Activated naive CD4-positive, alpha-beta T cell treated with Interleukin-2 at 50 U/mL for 16 hours (primary cell): Measurements from ENCODE around the gene CCDC66.
"Not testable (repeated sequence)": the region's sequence is repeated elsewhere in the genome, so short reads cannot be mapped to it uniquely, and the experiment has no call there.

Source experiments
- DNase-seq: peaks from one replicate; pipeline ENCODE4 v3.0.0-alpha.2; 2020

The CCDC66 gene

DNA sequence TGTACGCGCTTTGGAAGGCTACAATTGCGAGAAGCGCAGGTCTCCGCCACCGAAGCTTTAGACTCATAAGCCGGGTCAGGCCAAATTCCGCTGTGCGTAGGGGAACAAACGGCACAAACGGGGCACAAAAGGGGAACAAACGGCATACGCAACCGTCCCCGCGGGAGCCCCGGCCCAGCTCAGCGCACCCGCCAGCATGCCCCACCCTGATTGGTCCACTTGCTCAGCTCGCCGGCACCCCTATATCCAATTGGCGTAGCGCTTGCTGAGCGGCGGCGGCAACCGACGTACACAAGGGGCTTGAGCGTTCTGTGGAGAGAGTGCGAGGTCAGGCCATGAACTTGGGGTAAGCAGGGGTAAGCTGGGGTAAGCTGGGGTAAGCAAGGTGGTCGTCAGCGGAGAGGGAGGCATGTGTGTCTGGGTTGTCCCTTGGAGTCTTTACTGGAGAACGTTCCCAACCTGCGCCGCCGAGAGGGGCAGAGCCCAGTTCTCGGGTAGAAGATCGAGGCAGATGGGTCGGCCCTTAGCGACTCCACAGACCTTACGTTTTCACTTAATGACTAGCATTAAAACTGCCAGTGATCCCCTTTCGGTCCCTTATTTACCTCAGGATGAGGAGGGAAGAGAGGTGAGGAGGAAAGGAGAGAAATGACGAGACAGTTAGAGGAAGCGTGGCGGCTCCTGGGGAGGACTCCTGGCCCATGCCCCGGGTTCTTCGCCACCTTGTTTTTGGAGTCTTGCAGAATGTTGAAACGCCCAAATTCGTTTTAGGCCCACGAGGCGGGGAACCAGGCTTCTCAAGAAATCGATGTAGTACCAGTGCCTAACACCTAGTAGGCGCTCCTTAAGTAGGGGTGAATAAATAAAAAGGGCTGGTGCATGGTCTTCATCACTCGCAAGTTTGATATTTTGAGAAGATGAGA is at the start of gene CCDC66:
Gene CCDC66, plus strand, starts transcription at position 268 of the 923 bp plus-strand sequence. Its CDS starts 68 bp downstream, at position 336.
- DNase-seq: peak; percentile 94

DNA sequence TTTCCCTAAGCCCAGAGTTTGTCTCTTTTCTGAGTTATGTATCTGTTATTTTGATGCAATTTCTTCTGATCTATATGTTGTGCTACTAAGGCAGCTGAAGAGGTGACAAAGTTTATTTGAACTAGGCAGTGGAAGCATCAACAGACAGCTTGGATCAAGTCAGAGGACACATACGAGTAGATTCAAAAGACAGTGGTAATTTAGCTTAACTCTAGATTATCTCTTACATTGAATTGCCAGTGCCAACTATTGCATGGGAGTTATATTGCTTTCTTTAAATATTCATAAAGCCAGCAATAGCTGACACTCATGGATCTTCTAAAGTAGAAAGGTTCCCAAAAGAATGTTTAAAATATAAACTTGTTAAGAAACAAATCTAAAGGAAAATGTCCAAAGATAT is 37.3 kb upstream of the CCDC66 start:
- no peak for DNase-seq

DNA sequence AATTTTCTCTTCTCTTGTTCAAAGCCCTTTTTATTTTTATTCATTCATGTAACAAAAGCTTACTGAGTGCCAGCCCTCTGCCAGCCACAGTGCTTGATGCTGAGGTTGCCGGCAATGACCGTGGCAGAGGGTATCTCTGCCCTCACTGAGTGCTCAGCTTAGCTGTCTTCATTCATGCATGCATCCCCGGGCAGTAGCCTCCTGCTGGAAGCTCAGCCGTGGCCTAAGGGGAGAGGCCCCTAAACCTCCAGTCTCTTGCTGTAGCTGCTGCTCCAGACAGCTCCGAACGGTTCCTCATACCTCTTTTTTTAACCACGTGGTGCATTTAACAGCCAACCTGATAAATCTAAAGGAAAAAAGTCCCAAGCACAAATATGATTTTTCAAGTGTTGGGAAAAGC is 34.6 kb upstream of the CCDC66 start:
- no peak for DNase-seq

DNA sequence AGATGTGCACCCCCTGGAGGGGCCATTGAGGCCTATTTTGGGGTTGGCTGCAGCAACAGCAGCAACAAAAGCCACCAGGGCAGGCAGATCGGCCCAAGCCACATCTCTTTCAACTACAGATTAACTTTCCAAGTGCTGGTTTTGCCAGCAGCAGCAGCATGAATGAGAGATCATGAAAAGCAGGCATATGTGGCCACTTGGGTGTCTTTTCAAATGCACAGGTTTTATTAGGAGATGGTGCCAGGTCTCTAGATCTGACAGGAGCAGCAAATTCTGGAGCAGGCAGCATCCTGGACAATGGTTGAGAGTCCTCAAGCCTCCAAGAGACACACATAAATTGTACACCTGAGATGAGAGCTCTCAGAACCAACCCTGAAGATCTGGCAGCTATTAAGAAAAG is 31.7 kb upstream of the CCDC66 start:
- DNase-seq: no peak

DNA sequence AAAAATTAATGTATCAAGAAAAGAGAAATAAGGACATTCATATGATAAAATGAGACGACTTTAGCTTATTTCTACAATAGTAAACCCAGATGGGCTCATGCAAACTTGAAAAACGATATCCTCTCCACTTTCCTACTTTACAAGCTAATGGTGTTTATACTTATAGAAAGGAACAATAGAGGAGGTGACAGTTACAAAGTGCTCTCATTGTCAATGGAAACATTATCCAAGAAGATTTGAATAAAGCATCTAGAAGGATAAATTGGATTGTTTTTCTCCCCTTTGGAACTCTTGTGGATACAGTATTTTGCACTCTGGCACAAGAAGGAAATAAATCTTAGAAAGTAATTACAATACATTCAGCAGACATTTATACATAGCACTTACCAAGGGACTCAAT is 20.2 kb upstream of the CCDC66 start:
- no peak for DNase-seq

DNA sequence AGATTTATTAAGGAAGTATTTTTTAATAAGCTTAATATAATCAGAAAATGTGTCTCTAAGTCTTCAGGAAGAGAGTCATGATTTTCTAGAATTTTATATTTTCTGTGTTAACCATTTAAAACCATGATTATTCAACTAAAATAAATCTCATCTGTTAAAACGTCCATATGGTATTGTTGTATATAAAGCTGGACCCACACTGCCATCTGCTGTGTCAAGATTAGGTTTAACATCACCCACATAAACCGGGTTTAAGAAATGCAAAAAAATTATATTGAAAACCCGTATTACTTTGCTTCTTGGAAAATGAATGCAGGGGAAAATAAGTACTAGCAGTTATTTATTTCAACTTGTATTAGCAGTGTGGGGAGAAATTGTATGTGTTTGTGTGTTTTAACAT is 9.5 kb upstream of the CCDC66 start:
- DNase-seq: no peak

DNA sequence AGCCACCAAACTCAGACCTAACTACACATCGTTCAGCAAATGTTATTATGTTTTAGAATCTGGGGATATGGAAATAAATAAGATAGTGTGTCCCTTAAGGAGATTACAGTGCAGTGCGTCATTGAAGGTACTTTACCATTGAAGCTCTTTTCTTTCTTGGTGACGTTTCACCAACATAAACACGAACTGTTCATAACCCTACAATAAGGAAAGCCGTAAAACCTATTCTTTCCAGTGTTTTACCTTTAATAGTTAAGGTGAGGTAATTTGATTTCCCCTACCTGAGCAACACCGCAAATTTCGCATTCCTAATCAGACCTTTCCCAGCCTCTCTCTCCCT is 826 bp downstream of the CCDC66 start:
- DNase-seq: no peak

DNA sequence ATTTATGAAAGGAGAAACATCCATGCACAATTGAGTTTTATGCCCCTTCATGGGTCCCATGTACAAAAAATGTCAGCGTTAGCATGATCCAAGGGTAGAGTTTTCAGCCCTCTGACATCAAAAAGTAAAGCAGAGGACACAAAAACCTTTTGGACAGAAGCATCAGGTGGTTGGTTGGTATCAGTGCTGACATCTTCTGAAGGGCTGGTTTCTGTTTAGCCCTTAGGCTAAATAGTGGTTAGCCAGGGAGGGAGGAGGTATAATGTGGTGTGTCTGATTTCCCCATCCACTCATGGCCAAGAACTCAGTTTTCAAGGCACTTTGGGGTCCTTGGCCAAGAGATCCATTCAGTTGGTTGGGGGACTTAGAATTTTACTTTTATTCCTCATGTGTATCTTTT is 16.5 kb downstream of the CCDC66 start:
- no peak for DNase-seq

DNA sequence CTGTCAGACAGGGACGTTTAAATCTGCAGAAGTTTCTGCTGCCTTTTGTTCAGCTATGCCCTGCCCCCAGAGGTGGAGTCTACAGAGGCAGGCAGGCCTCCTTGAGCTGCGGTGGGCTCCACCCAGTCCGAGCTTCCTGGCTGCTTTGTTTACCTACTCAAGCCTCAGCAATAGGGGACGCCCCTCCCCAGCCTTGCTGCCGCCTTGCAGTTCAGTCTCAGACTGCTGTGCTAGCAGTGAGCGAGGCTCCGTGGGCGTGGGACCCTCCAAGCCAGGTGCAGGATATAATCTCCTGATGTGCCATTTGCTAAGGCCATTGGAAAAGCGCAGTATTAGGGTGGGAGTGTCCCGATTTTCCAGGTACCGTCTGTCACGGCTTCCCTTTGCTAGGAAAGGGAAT is 25.0 kb downstream of the CCDC66 start:
- DNase-seq: not testable (repeated sequence)

DNA sequence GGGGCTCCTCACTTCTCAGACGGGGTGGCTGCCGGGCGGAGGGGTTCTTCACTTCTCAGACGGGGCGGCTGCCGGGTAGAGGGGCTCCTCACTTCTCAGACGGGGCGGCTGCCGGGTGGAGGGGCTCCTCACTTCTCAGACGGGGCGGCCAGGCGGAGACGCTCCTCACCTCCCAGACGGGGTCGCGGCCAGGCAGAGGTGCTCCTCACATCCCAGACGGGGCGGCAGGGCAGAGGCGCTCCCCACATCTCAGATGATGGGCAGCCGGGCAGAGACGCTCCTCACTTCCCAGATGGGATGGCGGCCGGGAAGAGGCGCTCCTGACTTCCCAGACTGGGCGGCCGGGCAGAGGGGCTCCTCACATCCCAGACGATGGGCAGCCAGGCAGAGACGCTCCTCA is 27.3 kb downstream of the CCDC66 start:
- not testable (repeated sequence) for DNase-seq

DNA sequence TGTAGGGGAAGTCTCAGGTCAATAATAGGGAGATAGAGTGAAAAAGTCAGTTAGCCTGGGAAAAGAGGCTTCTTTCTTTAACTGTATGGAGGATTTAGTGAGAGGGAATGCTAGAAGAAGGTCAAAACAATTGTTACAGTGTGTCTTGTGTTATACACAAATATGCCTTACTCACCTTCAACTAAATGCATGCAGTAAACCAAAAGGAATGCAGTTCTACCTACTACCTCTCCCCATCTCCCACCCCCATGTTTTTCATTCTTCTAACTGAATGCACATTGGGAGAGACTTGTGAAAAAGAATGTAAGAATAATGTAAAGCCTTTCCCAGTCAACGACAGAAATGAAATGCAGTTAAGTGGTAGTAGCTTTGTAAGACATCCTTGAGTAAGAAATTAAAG is 33.8 kb downstream of the CCDC66 start:
- DNase-seq: no peak

DNA sequence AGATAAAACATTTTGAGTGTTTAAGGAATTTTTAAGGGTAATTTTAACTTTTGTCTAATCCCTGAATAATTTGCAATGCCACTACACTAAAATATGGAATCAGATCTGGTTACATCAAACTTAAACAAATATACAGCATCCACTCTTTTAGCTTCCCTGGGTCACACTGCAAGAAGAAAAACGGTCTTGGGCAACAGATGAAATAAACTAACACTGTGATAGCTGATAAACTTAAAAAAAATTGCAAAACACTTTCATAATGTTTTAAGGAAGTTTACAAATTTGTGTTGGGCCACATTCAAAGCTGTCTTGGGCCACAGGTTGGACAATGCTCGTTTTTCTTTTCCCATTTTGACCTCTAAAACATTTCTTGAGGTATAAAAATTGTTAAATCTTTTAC is 34.3 kb downstream of the CCDC66 start:
- no peak for DNase-seq

DNA sequence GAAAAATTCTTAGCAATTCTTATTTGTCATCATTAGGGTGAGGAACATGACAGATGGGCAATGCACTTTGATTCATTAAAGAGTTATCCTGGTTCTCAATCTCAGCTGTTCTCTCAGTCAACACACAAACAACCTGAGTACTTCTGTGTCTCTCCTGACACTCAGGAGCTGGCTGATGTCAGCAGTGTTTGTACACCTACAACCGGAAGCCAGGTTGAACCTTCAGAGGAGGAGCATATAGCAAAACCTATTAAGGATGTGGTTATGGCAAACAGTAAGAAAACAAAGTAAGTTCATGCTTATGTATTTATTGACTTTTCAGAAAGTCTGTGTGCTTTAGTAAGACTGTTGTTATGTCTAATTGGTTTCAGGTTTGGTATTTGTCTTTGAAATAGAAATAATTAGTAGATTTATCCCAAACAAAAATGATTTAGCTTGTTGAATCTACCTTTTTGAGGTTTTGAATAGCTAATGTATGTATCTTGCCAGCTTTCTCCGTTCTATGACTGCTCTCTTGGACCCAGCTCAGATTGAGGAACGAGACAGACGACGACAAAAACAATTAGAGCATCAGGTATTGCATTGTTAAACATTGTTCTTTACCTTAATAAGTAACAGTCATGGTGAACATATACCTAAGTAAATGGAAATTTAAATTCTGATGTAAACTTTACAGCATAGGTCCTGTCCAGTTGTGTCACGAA is 36.6 kb downstream of the CCDC66 start:
- DNase-seq: peak; percentile 38

DNA sequence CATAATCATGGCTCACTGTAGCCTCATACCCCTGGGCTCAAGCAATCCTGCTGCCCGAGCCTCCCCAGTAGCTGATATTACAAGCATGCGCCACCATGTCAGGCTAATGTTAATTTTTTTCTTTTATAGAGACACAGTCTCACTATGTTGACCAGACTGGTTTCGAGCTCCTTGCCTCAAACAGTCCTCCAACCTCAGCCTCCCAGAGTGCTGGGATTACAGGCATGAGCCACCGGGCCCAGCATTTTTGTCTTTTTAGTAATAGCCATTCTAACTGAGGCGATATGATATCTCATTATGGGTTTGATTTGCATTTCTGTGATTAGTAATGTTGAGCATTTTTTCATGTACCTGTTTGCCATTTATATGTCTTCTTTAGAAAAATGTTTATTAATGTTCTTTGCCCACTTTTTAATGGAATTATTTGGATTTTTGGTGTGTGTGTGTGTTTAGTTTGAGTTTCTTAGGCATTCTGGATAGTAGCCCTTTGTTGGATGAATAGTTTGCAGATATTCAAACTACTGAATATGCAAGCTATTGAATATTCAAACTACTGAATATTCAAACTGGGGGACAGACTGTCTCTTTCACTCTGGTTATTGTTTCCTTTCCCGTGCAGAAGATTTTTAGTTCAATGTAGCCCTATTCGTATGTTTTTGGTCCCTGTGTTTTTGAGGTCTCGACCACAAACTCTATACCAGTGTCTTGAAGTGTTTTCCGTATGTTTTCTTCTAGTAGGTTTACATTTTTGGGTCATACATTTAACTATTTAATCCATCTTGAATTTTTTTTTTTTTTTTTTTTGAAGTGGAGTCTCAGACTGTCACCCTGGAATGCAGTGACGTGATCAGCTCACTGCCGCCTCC is 39.2 kb downstream of the CCDC66 start:
- no peak for DNase-seq

DNA sequence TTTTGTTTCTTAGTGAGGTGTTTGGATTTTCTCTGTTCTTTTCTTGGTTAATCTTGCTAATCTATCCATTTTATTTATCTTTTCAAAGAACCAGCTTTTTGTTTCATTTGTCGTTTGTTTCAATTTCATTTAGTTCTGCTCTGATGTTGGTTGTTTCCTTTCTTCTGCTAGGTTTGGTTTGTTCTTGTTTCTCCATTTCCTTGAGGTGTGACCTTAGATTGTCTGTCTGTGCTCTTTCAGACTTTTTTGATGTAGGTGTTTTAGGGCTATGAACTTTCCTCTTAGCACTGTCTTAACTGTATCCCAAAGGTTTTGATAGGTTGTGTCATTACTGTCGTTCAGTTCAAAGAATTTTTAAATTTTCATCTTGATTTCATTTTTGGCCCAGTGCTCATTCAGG is 51.5 kb downstream of the CCDC66 start:
- not testable (repeated sequence) for DNase-seq

DNA sequence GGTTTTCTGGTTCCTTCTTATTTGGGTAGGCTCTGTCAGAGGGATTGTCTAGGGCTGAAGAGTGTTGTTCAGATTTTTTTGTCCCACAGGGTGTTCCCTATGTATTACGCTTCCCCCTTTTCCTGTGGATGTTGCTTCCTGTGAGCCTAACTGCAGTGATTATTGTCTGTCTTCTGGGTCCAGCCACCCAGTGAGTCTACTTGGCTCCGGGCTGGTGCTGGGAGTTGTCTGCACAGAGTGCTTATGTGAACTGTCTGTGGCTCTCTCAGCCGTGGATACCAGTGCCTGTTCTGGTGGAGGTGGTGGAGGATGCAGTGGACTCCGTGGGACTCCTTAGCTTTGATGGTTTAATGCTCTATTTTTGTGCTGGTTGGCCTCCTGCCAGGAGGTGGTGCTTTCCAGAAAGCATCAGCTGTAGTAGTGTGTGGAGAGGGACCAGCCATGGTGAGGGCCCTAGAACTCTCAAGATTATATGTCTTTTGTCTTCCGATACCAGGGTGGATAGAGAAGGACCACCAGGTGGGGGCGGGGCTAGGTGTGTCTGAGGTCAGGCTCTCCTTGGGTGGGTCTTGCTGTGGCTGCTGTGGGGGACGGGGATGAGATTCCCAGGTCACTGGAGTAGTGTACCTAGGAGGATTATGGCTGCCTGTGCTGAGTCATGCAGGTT is 53.8 kb downstream of the CCDC66 start:
- no peak for DNase-seq

DNA sequence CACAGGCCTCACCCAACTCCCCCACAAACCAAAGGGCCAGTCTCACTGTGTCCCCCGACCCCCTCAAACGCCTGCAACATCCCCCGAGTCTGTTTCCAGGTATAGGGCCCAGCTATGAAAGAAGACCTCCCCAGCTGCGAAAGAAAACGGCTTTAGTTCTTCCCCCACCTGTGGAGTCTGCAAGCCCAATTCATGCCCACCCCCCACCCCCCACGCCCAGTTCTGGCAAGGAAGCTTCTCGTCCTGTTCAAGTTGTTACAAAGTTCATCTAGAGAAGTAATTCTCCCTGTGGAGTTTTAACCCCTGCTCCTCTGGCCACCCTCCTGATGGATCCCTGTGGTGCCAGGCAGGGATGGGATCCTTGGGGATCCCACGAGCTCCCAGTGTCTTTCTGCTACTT is 54.4 kb downstream of the CCDC66 start:
- no peak for DNase-seq

DNA sequence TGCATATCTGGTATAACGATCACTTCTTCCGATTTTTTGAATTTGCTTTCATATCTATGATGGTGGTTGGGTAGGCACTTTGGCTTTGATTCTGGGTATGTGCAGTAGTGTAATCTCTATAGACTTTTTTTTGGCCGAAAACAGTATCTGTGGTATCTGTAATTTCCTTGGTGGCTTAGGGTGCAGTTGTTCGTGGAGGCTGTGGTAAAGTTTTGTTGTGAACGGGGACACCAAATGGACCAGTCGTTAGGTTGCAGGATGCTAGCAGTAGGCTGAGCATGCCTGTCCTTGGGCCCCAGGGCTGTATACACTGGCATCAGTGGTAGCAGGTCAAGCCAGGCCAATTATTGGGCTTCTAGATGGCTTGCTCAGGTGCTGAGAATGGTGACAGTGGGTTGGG is 55.2 kb downstream of the CCDC66 start:
- no peak for DNase-seq

DNA sequence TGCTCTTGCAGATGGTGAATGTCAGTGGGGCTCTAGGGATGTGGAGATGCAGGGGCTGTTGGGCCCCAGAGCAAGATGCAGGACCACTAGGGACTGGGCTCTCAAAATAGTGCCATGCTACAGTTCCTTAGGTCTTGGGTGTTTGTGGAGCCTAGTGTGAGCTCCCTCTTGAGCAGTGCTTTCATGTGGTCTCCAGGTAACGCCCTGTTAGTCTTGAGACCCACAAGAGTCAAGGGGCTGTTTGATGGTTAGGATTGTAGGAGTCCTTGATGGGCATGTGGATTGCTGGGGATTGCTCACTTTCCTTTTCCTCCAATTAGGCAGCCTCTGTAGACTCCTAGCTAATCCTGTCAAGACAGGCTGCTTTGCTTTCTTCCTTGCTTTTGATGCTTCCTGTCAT is 56.0 kb downstream of the CCDC66 start:
- no peak for DNase-seq

DNA sequence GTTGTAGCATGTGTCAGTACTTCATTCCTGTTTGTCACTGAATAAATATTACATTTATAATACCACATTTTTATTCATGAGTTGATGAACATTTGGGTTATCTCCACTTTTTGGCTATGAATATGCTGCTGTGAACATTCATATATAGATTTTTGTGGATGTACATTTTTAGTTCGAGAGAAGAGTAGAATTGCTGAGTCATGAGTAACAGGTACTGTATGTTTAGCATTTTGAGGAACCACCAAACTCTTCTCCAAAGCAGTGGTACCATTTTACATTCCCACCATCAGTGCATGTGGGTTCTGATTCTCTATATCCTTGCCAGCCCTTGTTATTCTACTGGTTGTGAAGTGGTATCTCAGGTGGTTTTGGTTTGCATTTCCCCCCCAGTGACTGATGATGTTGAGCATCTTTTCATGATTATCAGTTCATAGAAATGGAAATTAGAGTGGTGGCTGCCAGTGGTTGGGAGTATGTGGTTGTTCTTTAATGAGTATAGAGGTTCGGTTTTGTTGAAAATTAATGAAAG is 59.6 kb downstream of the CCDC66 start:
- no peak for DNase-seq

DNA sequence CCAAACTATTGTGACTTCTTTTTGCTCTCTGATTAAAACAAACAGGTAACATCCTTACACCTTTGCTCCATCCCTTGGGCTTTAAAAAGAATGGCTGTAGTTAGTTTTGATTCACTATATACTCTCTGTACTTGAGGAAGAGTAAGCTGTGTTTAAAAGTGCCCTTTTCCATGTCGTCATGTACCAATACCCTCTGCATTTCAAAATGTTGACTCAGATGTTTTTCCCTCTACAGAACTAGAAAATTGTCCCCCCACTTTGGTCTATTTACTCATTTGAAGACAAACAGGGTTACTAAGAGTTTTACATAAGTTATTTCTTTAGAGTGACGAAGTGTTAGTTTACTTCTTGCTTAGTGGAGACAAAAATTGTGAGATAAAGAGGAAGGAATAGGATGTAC is 63.4 kb downstream of the CCDC66 start:
- DNase-seq: no peak

DNA sequence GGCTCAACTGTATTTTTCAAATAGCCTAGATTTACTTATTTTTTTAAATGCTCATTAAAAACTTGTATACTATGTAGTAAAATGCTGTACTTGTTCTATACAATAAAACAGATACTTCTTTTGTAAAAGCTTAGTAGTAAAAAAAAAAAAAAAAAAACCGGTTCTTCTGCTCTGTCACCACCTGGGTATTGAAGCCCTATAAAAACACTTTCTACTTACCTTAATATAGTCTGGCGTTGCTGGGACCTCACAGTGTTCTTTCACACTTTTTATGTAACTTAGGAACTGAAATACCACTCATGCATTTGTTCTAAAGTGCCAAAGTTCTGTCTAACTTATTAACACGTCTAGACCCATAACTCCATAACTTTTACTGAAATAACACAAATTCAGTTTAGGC is 64.7 kb downstream of the CCDC66 start:
- DNase-seq: no peak

DNA sequence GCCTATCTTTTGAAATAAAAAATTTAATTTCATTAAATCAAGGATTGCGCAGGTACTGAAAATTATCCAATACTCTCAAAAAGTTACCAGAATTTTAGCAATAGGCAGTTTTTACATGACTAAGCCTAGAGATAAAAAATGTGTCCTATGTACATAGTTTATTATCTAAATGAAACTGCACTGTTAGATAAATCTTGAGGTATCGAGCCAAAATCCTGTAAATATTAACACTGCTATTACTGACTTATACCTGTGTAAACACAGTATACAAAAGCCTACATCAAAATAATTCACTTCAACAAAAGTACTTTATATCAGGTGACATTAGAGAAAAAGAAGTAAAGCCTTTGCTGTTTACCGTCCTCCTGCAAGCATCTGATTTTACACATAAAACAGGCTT is 65.4 kb downstream of the CCDC66 start:
- no peak for DNase-seq
